ENCODE data around the gene ZNF709.
"Not testable (repeated sequence)": the region's sequence is repeated elsewhere in the genome, so short reads cannot be mapped to it uniquely, and the experiment has no call there.

Gene ZNF709

DNA sequence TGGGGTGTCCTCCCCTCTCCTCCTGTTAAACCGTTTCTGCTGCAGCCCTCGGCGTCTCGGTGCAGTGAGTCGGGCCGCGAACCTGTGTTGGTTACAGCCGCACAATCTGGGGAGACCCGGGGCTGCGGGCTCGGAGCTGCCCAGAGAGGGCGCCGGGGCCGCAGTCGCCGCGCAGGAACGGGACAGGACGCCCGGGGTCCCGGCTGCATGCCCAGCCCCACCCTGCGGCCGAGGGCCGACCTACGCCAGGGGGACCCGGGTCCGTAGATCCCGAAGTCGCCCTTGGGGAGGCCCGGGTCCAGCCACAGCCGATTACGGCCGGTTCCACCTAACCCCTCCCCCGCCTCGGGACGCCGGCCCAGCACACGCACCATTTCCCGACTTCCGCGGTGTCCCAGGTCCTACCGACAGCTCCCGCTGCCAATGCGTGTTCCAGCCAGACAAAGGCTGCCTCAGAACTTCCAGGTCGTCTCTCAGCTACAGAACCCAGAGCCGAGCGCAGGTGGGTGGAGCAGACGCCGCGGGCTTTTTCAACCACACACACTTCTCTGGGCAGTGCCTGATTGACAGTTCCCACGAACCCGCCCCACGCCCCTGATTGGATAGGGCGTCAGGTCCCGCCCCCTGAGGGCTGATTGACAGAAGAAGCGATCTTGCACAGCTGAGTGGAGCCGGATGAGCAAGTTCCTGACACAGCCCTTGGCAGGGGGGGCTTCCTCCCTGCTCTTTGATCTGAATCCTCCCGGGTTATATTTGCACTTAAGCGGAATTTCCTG is 43.9 kb downstream of the ZNF709 start, which contains the start of gene ZNF443:
TSS of gene ZNF443 (minus strand) at position 481 of the 776 bp plus-strand sequence. CDS start at position 374, 107 bp downstream.
- Histone ChIP-seq H3K9me3 (no peaks in the 10 kb centered on the region), H3K27me3 (no peaks in the 10 kb centered on the region), H3K36me3 (no peaks in the 10 kb centered on the region), H3K4me3 (ENCODE audit: low read depth, low read length) (peak within 1 kb of the TSS; percentile 76), H3K4me1 (no peaks in the 10 kb centered on the region)
- no peak for TF ChIP-seq CTCF (IDR thresholded peaks at IDR 0.05; ENCODE audit: low read depth, low read length)
- peak; percentile 99 for DNase-seq

DNA sequence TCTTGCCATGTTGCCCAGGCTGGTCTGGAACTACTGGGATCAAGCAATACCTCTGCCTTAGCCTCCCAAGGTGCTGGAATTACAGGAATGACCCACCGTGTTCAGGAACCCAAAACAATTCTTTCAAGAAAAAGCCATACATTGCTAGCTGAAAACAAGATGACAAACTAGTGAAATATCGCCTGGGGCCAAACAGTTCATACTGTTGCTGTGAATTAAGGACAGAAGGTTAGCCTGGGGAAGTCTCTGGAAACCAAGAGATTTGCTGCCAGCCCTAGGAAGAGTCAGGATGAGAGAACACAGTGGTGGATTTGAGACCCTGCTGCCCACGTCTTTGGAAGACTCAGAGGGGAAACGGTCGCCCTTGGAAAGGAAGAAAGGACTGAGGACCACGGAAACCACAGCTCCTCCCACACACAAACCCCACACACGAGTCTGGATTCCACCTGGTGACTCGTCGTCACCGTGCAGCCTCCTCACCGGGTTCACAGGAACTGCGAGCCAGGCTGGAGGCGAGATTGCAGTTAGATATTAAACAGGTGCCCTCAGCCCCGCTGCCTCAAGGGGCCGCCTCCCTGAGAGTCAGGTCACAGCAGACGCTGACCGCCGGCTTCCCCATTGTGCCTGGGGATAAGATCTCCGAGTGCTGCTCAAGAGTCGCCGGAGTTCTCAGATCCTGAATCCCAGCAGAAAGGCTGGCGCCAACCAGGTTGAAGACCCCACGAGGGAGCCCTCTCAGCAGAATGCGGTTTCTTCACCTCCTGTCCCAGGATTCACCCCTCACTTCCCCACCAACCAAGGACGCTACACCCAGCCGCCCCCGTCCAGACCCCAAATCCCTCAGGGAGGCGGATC is 44.7 kb downstream of the ZNF709 start:
- not testable (repeated sequence) for H3K4me1 ChIP-seq, H3K27me3 ChIP-seq, H3K36me3 ChIP-seq, H3K9me3 ChIP-seq
- peak; percentile 25 for DNase-seq
- peak overlapping the region; percentile 76 for H3K4me3 ChIP-seq (ENCODE audit: low read depth, low read length)

DNA sequence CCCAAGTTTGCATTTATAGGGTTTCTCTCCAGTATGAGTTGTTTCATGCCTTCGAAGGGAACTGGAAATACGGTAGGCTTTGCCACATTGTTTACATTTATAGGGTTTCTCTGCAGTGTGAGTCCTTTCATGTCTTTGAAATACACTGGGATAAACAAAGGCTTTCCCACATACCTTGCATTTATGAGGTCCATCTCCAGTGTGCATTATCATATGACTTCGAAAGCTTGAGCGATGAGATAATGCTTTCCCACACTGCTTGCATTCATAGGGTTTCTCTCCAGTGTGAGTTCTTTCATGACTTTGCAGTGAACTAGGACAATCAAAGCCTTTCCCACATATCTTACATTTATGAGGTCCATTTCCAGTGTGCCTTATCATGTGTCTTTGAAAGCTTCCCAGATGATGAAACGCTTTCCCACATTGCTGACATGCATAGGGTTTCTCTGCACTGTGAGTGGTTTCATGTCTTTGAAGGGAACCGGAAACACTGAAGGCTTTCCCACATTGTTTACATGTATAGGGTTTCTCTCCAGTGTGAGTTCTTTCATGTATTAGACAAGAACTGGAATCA is 53.8 kb downstream of the ZNF709 start:
- H3K4me3 ChIP-seq (ENCODE audit: low read depth, low read length); DNase-seq; H3K4me1 ChIP-seq; H3K9me3 ChIP-seq; H3K36me3 ChIP-seq; H3K27me3 ChIP-seq: not testable (repeated sequence)

- no peak for TF ChIP-seq CTCF (IDR thresholded peaks at IDR 0.05; ENCODE audit: low read depth, low read length)
- Histone ChIP-seq H3K36me3 (0 out of 2 replicates have a peak, but pooled peaks cover 2% of the 10 kb centered on the region), H3K4me1 (no peaks in the 10 kb centered on the region), H3K9me3 (no peaks in the 10 kb centered on the region; the same call in 1 of the 2 replicates), H3K27me3 (no peaks in the 10 kb centered on the region), H3K4me3 (ENCODE audit: low read depth, low read length) (no peak overlapping the region)
- DNase-seq = no peak
These were observed 58.7 kb downstream of the ZNF709 start for GRCh38 chr19:12425888-12426274.

- no peaks in the 10 kb centered on the region for H3K36me3 ChIP-seq
- no peaks in the 10 kb centered on the region; the same call in 1 of the 2 replicates for H3K9me3 ChIP-seq
- no peak overlapping the region for H3K4me3 ChIP-seq (ENCODE audit: low read depth, low read length)
- no peaks in the 10 kb centered on the region for H3K4me1 ChIP-seq
- no peak for TF ChIP-seq CTCF (IDR thresholded peaks at IDR 0.05; ENCODE audit: low read depth, low read length)
- no peak for DNase-seq
- no peaks in the 10 kb centered on the region for H3K27me3 ChIP-seq
These were observed 59.3 kb downstream of the ZNF709 start for GRCh38 chr19:12425236-12425887.

GRCh38 chr19:12417273-12417672 is 67.3 kb downstream of the ZNF709 start:
- not testable (repeated sequence) for DNase-seq, H3K9me3 ChIP-seq, H3K36me3 ChIP-seq

DNA sequence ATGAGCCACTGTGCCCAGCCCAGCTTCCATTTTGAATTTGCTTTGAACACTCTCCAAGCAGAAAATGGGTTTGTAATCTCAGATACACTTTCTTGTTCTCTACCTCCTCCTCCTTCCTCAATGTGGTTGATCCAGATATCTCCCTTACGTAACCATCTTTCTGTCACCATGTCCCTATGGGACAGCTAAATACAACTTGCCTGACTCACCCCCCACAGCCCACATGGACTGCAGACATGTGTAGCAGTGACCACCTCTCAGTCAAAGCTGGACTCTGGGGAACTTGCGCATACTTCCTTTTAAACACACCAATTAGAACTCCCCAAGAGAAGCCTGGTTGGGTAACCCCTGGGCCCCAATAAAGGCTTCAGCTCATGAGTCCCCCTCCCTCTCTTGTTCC is 72.7 kb downstream of the ZNF709 start:
- H3K4me3 ChIP-seq (ENCODE audit: low read depth, low read length) = no peak overlapping the region
- no peaks in the 10 kb centered on the region; the same call in 1 of the 2 replicates for H3K9me3 ChIP-seq
- TF ChIP-seq CTCF (IDR thresholded peaks at IDR 0.05; ENCODE audit: low read depth, low read length) = no peak
- H3K4me1 ChIP-seq = no peaks in the 10 kb centered on the region
- H3K36me3 ChIP-seq = no peaks in the 10 kb centered on the region
- no peaks in the 10 kb centered on the region for H3K27me3 ChIP-seq
- DNase-seq = no peak

More at GRCh38 chr19:12417273-12417672, 67.3 kb downstream of the ZNF709 start:
- H3K4me1 ChIP-seq; H3K4me3 ChIP-seq (ENCODE audit: low read depth, low read length); H3K27me3 ChIP-seq: not testable (repeated sequence)
